ENCODE results near the gene SCUBE1.

Gene SCUBE1

GRCh38 chr22:43337385-43337784, 5.8 kb downstream of the SCUBE1 start:
- Histone ChIP-seq H3K27ac (no peak overlapping the region), H3K4me3 (no peak overlapping the region)
- no peak for TF ChIP-seq CTCF (IDR thresholded peaks at IDR 0.05)
- no peak for DNase-seq (ENCODE audit: low spot score)

- TF ChIP-seq CTCF (IDR thresholded peaks at IDR 0.05) = no peak
- DNase-seq (ENCODE audit: low spot score) = no peak
- Histone ChIP-seq H3K4me3 (no peak overlapping the region), H3K27ac (no peak overlapping the region)
Observed at GRCh38 chr22:43334378-43334777, 8.8 kb downstream of the SCUBE1 start.

GRCh38 chr22:43333978-43334377, 9.2 kb downstream of the SCUBE1 start:
- no peak for TF ChIP-seq CTCF (IDR thresholded peaks at IDR 0.05)
- H3K4me3 ChIP-seq = no peak overlapping the region
- no peak overlapping the region for H3K27ac ChIP-seq
- DNase-seq (ENCODE audit: low spot score) = no peak

- no peak overlapping the region for H3K4me3 ChIP-seq
- DNase-seq (ENCODE audit: low spot score) = no peak
- H3K27ac ChIP-seq = no peak overlapping the region
- no peak for TF ChIP-seq CTCF (IDR thresholded peaks at IDR 0.05)
Observed at GRCh38 chr22:43333156-43333555, 10.0 kb downstream of the SCUBE1 start.

GRCh38 chr22:43331698-43332097, 11.5 kb downstream of the SCUBE1 start:
- Histone ChIP-seq H3K4me3 (no peak overlapping the region), H3K27ac (no peak overlapping the region)
- no peak for TF ChIP-seq CTCF (IDR thresholded peaks at IDR 0.05)
- no peak for DNase-seq (ENCODE audit: low spot score)

- no peak for DNase-seq (ENCODE audit: low spot score)
- Histone ChIP-seq H3K27ac (no peak overlapping the region), H3K4me3 (no peak overlapping the region)
- no peak for TF ChIP-seq CTCF (IDR thresholded peaks at IDR 0.05)
Observed at GRCh38 chr22:43331069-43331451, 12.1 kb downstream of the SCUBE1 start.

GRCh38 chr22:43330178-43331068, 12.7 kb downstream of the SCUBE1 start:
- no peak overlapping the region for H3K27ac ChIP-seq
- no peak for TF ChIP-seq CTCF (IDR thresholded peaks at IDR 0.05)
- H3K4me3 ChIP-seq = no peak overlapping the region
- no peak for DNase-seq (ENCODE audit: low spot score)

All from coronary artery (tissue), 2 donors.